Measurements from ENCODE around the gene GCG.

Gene GCG

GRCh38 chr2:162099836-162100235 is 52.2 kb downstream of the GCG start:
- DNase-seq (ENCODE audit: low read depth): no peak

Measured in iris pigment epithelial cell (primary cell).